Progenitor cell of endocrine pancreas (in vitro differentiated cells): ENCODE data around the gene CDKL5. TPM values are rescaled to one million over a fixed set of nuclear protein-coding genes. Genes with fewer than 3 reads are reported as not detected.

Source experiments
- DNase-seq: peaks from one replicate; pipeline ENCODE4 v3.0.0; 2021; ENCODE audit warnings: low spot score; ENCODE audit not compliant: unreplicated experiment
- H3K27ac Mint-ChIP-seq: 2 replicates; pipeline ENCODE4 v1.8.0; 2021; ENCODE audit warnings: mild to moderate bottlenecking, moderate library complexity, mixed read lengths
- H3K27me3 Mint-ChIP-seq: 2 replicates; pipeline ENCODE4 v1.8.0; 2021; ENCODE audit warnings: mixed read lengths
- H3K36me3 Mint-ChIP-seq: 2 replicates; pipeline ENCODE4 v1.8.0; 2022; ENCODE audit warnings: mixed read lengths; ENCODE audit not compliant: insufficient read depth
- H3K4me1 Mint-ChIP-seq: 2 replicates; pipeline ENCODE4 v1.8.0; 2021; ENCODE audit warnings: low read depth, mixed read lengths
- H3K4me3 Mint-ChIP-seq: 2 replicates; pipeline ENCODE4 v1.8.0; 2021; ENCODE audit warnings: low read depth, mild to moderate bottlenecking, moderate library complexity, mixed read lengths
- H3K9me3 Mint-ChIP-seq: 2 replicates; pipeline ENCODE4 v1.8.0; 2021; ENCODE audit warnings: low read depth, mixed read lengths
- CTCF ChIP-seq: fragments of 200-600 bp; sonication (generic); IDR thresholded peaks from one replicate; pipeline ENCODE4 v1.5.0; 2021; ENCODE audit warnings: antibody characterized with exemption, mild to moderate bottlenecking; ENCODE audit not compliant: unreplicated experiment
- total RNA-seq: library from RNA; stranded (reverse); gene quantifications from 2 replicates; pipeline ENCODE4 v1.2.1, GENCODE V29; 2021

CDKL5 gene
- total RNA-seq, 1 donor from 2014 or later, result 21.9 TPM

DNA sequence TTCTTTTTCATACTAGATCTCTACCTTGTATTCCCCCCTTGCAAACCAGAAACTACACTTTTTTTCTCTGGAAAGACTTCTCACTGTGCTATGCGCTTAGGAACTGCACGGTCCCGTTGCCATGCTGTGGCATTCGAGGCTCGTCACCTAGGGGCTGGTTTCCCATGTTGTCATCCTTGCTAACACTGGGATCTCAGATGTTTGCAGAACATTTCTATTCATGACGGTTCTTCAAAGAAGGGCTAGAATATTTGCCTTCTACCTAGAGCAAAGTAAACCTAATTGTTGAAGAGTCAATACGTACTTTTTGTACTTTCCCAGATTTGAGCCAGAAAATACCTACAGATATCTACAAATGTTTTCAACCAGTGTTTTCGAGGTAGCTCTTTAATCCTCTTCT is 205.5 kb downstream of the CDKL5 start:
- Mint-ChIP-seq H3K27ac (no peak overlapping the region), H3K9me3 (peaks cover 13% of the 10 kb centered on the region), H3K4me3 (no peak overlapping the region), H3K27me3 (no peaks in the 10 kb centered on the region), H3K36me3 (peaks cover 40% of the 10 kb centered on the region), H3K4me1 (peaks cover 7% of the 10 kb centered on the region)
- TF ChIP-seq CTCF, result no peak
- no peak for DNase-seq

- H3K4me3 Mint-ChIP-seq, result no peak overlapping the region
- no peak for TF ChIP-seq CTCF
- no peaks in the 10 kb centered on the region for H3K4me1 Mint-ChIP-seq
- no peak overlapping the region for H3K27ac Mint-ChIP-seq
- H3K36me3 Mint-ChIP-seq, result peaks cover 25% of the 10 kb centered on the region
- H3K27me3 Mint-ChIP-seq, result no peaks in the 10 kb centered on the region
- DNase-seq, result no peak
- peaks cover 20% of the 10 kb centered on the region for H3K9me3 Mint-ChIP-seq
Observed at GRCh38 chrX:18638398-18638797, 213.0 kb downstream of the CDKL5 start.

- H3K4me3 Mint-ChIP-seq, result no peak overlapping the region
Observed at GRCh38 chrX:18639280-18639679, 213.9 kb downstream of the CDKL5 start.

DNA sequence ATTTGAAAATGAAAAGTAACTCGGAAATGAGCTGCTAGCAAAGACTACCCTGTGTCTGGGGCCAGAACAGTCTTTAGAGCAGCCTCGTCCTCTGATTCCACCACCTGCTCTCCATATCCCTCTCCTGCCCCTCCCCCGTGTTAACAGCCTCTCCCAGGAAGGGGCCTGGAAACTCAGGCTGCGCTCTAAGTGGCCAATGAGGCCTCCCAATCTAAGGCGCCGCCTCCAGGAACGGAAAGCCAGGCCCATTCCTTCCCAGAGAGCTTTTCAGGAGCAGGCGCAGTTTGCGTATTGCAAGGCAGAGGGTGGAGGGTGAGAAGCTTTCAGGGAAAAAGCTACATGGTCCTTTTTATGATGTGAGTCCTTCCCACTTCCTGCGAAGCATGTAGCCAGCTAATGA is 215.3 kb downstream of the CDKL5 start:
- Mint-ChIP-seq H3K27ac (no peak overlapping the region), H3K4me3 (no peak overlapping the region), H3K4me1 (peaks cover 4% of the 10 kb centered on the region), H3K9me3 (peaks cover 27% of the 10 kb centered on the region), H3K36me3 (peaks cover 6% of the 10 kb centered on the region), H3K27me3 (no peaks in the 10 kb centered on the region)
- no peak for TF ChIP-seq CTCF
- no peak for DNase-seq

More at GRCh38 chrX:18639280-18639679, 213.9 kb downstream of the CDKL5 start:
- DNase-seq, result no peak
- Mint-ChIP-seq H3K27me3 (no peaks in the 10 kb centered on the region), H3K27ac (no peak overlapping the region), H3K4me1 (peaks cover 4% of the 10 kb centered on the region), H3K36me3 (peaks cover 17% of the 10 kb centered on the region), H3K9me3 (peaks cover 23% of the 10 kb centered on the region)
- TF ChIP-seq CTCF, result no peak

DNA sequence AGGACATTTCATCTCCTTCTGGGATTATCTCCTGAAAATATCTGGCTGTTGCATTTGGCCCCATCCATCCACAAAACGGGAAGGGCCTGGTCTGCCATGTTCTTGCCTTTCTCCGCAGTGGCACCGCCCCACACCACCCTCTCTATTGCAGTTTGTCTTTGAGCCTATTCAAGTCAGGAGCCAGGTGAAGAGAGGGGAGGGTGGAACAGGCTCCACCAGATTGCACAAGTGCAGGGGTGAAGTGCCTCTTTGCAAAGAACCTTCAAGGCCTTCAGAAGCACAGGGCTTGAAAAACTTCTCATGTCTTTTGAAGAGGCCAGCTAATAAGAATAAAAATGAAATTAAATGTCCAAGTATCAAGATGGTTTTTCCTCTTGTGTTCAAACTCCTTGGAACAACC is 217.8 kb downstream of the CDKL5 start:
- H3K4me3 Mint-ChIP-seq, result no peak overlapping the region
- DNase-seq, result no peak
- TF ChIP-seq CTCF, result no peak
- no peaks in the 10 kb centered on the region for H3K27me3 Mint-ChIP-seq
- peaks cover 32% of the 10 kb centered on the region for H3K9me3 Mint-ChIP-seq
- H3K36me3 Mint-ChIP-seq, result peaks cover 3% of the 10 kb centered on the region
- H3K27ac Mint-ChIP-seq, result no peak overlapping the region
- peaks cover 4% of the 10 kb centered on the region for H3K4me1 Mint-ChIP-seq
